IMR-90 (cell line): ENCODE results near the gene PHPT1. TPM values are rescaled to one million over a fixed set of nuclear protein-coding genes. Genes with fewer than 3 reads are reported as not detected.

Source experiments
- ATAC-seq: fragments of 200-7000 bp; cut with Tn5 transposase; 2 replicates; pipeline ENCODE4 v1.9.1; 2020; ENCODE audit warnings: low read depth, mild to moderate bottlenecking, moderate library complexity
- BruUV-seq: library from RNA; stranded (reverse); fragments of 400-500 nt; replicated peaks from 2 replicates; lab custom pipeline; 2021; lab: Mats Ljungman, UMichigan
- CTCF ChIA-PET: fragments of 300-600 bp; formaldehyde crosslinking; extraction: SDS; loops from one replicate; lab custom pipeline; 2021; ENCODE audit warnings: antibody characterized with exemption; lab: Yijun Ruan, JAX
- POLR2A ChIA-PET: fragments of 300-600 bp; sonication (Branson Sonifier 250); formaldehyde crosslinking; loops from one replicate; lab custom pipeline; 2022; ENCODE audit warnings: antibody characterized with exemption; ENCODE audit not compliant: unreplicated experiment; lab: Charles Lee
- DNase-seq: peaks from one replicate; pipeline ENCODE4 v3.0.0; 2013
- H2AFZ ChIP-seq: replicated peaks from 2 replicates; pipeline ENCODE3; 2013; ENCODE audit warnings: low read length, mild to moderate bottlenecking; ENCODE audit not compliant: poor library complexity
- H2AK5ac ChIP-seq: 2 replicates; pipeline ENCODE4 v1.6.1; 2013; ENCODE audit warnings: low read depth, low read length, inconsistent platforms
- H2AK9ac ChIP-seq: replicated peaks from 2 replicates; pipeline ENCODE3; 2013; ENCODE audit warnings: mild to moderate bottlenecking, low read depth, low read length, moderate library complexity; ENCODE audit not compliant: poor library complexity
- H2BK120ac ChIP-seq: 2 replicates; pipeline ENCODE4 v1.6.1; 2013; ENCODE audit warnings: low read depth, low read length, inconsistent platforms
- H2BK15ac ChIP-seq: 3 replicates; pipeline ENCODE4 v1.6.1; 2013; ENCODE audit warnings: low read depth, low read length, inconsistent platforms
- H2BK20ac ChIP-seq: 2 replicates; pipeline ENCODE4 v1.6.1; 2013; ENCODE audit warnings: low read depth, mild to moderate bottlenecking, inconsistent platforms, low read length, moderate library complexity
- H2BK5ac ChIP-seq: 2 replicates; pipeline ENCODE4 v1.6.1; 2013; ENCODE audit warnings: mild to moderate bottlenecking, low read depth, low read length, inconsistent platforms; ENCODE audit not compliant: poor library complexity, severe bottlenecking
- H3K14ac ChIP-seq: replicated peaks from 2 replicates; pipeline ENCODE4 v1.6.1; 2013; ENCODE audit warnings: low read depth, low read length, inconsistent platforms
- H3K18ac ChIP-seq: 2 replicates; pipeline ENCODE4 v1.6.1; 2013; ENCODE audit warnings: low read depth, low read length, control low read depth
- H3K23ac ChIP-seq: 2 replicates; pipeline ENCODE4 v1.6.1; 2013; ENCODE audit warnings: low read depth, low read length, inconsistent platforms
- H3K27ac ChIP-seq: 2 replicates; pipeline ENCODE4 v1.5.1; 2013; ENCODE audit warnings: mild to moderate bottlenecking, control low read depth, low read length; ENCODE audit not compliant: insufficient read depth
- H3K27me3 ChIP-seq: 2 replicates; pipeline ENCODE4 v1.6.1; 2013; ENCODE audit warnings: low read length; ENCODE audit not compliant: control insufficient read depth, insufficient read depth
- H3K36me3 ChIP-seq: 2 replicates; pipeline ENCODE4 v1.6.1; 2013; ENCODE audit warnings: low read length, mixed read lengths; ENCODE audit not compliant: control insufficient read depth, insufficient read depth
- H3K4ac ChIP-seq: 2 replicates; pipeline ENCODE4 v1.6.1; 2013; ENCODE audit warnings: low read depth, low read length, inconsistent platforms
- H3K4me1 ChIP-seq: 2 replicates; pipeline ENCODE4 v1.6.1; 2013; ENCODE audit warnings: low read length, mixed read lengths; ENCODE audit not compliant: control insufficient read depth, insufficient read depth
- H3K4me2 ChIP-seq: 2 replicates; pipeline ENCODE4 v1.6.1; 2013; ENCODE audit warnings: low read depth, mild to moderate bottlenecking, control low read depth, low read length, moderate library complexity
- H3K4me3 ChIP-seq: 2 replicates; pipeline ENCODE4 v1.5.1; 2013; ENCODE audit warnings: low read depth, mild to moderate bottlenecking, control low read depth, low read length, moderate library complexity; ENCODE audit not compliant: insufficient read depth
- H3K56ac ChIP-seq: 2 replicates; pipeline ENCODE4 v1.6.1; 2013; ENCODE audit warnings: low read length, inconsistent platforms; ENCODE audit not compliant: insufficient read depth; ENCODE audit errors: extremely low read depth
- H3K79me1 ChIP-seq, 2 experiments: 2 replicates each; pipeline ENCODE4 v1.6.1; 2013; ENCODE audit warnings: low read length in 2 of 2, inconsistent platforms in 1 of 2, low read depth in 1 of 2
- H3K9ac ChIP-seq: 2 replicates; pipeline ENCODE4 v1.6.1; 2013; ENCODE audit warnings: low read depth, low read length, control low read depth
- H3K9me1 ChIP-seq: 2 replicates; pipeline ENCODE4 v1.6.1; 2013; ENCODE audit warnings: low read length, inconsistent platforms; ENCODE audit not compliant: insufficient read depth
- H3K9me3 ChIP-seq: 2 replicates; pipeline ENCODE4 v1.6.1; 2013; ENCODE audit warnings: low read length; ENCODE audit not compliant: control insufficient read depth, insufficient read depth
- H4K20me1 ChIP-seq: 2 replicates; pipeline ENCODE4 v1.6.1; 2013; ENCODE audit warnings: low read length, inconsistent platforms; ENCODE audit not compliant: insufficient read depth
- H4K5ac ChIP-seq: 2 replicates; pipeline ENCODE4 v1.6.1; 2013; ENCODE audit warnings: mild to moderate bottlenecking, low read depth, low read length, control low read depth
- H4K8ac ChIP-seq, 2 experiments: 2 replicates each; pipeline ENCODE4 v1.6.1; 2013; ENCODE audit warnings: low read depth in 2 of 2, low read length in 2 of 2, control low read depth in 1 of 2, inconsistent platforms in 1 of 2
- H4K91ac ChIP-seq: 2 replicates; pipeline ENCODE4 v1.6.1; 2013; ENCODE audit warnings: low read depth, low read length, inconsistent platforms; ENCODE audit not compliant: insufficient read depth
- BHLHE40 ChIP-seq: fragments of 150-350 bp; IDR thresholded peaks from 2 replicates; pipeline ENCODE4 v1.6.1; 2016; ENCODE audit warnings: mild to moderate bottlenecking, low read depth, low read length
- CHD1 ChIP-seq: IDR thresholded peaks from 2 replicates; pipeline ENCODE4 v1.6.1; 2012; ENCODE audit warnings: low read depth, low read length, improper control_type of control experiment
- FOS ChIP-seq: fragments of 150-350 bp; IDR thresholded peaks from 2 replicates; pipeline ENCODE4 v1.6.1; 2016; ENCODE audit warnings: low read depth, low read length
- MAFK ChIP-seq: IDR thresholded peaks from 2 replicates; pipeline ENCODE4 v1.6.1; 2012; ENCODE audit warnings: low read depth, low read length, improper control_type of control experiment
- POLR2A ChIP-seq: IDR thresholded peaks from 2 replicates; pipeline ENCODE4 v1.6.1; 2012; ENCODE audit warnings: mild to moderate bottlenecking, low read depth, low read length
- RAD21 ChIP-seq: IDR thresholded peaks from 2 replicates; pipeline ENCODE4 v1.6.1; 2012; ENCODE audit warnings: low read length, improper control_type of control experiment
- RCOR1 ChIP-seq: IDR thresholded peaks from 2 replicates; pipeline ENCODE4 v1.6.1; 2012; ENCODE audit warnings: mild to moderate bottlenecking, low read length, improper control_type of control experiment; ENCODE audit not compliant: insufficient replicate concordance
- SMC3 ChIP-seq: fragments of 150-350 bp; IDR thresholded peaks from 2 replicates; pipeline ENCODE4 v1.6.1; 2016; ENCODE audit warnings: low read depth, mild to moderate bottlenecking, antibody characterized with exemption, low read length, moderate library complexity
- WGBS, 2 experiments: methylation state at CpG; one replicate each; pipeline versions ENCODE4 v1.1.5 to v1.1.7; 2013; ENCODE audit warnings: missing lambda C conversion rate in 2 of 2; ENCODE audit not compliant: insufficient read length in 1 of 2; ENCODE audit errors: extremely low coverage in 2 of 2; 5-methylcytosine and 5-hydroxymethylcytosine counted together
- dilution Hi-C: fragments of 300-500 bp; cut with HindIII; formaldehyde crosslinking; loops from one replicate; pipeline ENCODE4 v1.14.3; 2018; ENCODE audit warnings: low sequenced_read_pairs; ENCODE audit not compliant: unreplicated experiment
- in situ Hi-C: fragments of 300-500 bp; cut with MboI; formaldehyde crosslinking; loops from 3 replicates; pipeline ENCODE4 v1.14.3; 2019; ENCODE audit warnings: low sequenced_read_pairs, inconsistent platforms, mixed read lengths
- intact Hi-C: fragments of 100-400 bp; cut with micrococcal nuclease; formaldehyde crosslinking; loops from 2 replicates; pipeline ENCODE4 v1.10.0; 2022
- polyA plus RNA-seq, 3 experiments: library from polyadenylated mRNA; depleted of rRNA; stranded (reverse); fragments of >200 nt; gene quantifications; 2 replicates each; pipeline ENCODE4 v1.2.3, GENCODE V29; 2012; ENCODE audit warnings: low replicate concordance in 1 of 3
- total RNA-seq: library from RNA; depleted of rRNA; stranded (reverse); fragments of >200 nt; gene quantifications from 2 replicates; pipeline ENCODE4 v1.2.3, GENCODE V29; 2012
- TF ChIP-seq, protein P1 (sequence below): fragments of 150-350 bp; IDR thresholded peaks from 2 replicates; pipeline ENCODE4 v1.6.1; 2017; ENCODE audit warnings: mild to moderate bottlenecking, antibody characterized with exemption, low read length, low read depth
- TF ChIP-seq, protein P2 (sequence below): fragments of 150-350 bp; IDR thresholded peaks from 2 replicates; pipeline ENCODE4 v1.6.1; 2016; ENCODE audit warnings: low read depth, mild to moderate bottlenecking, low read length, moderate library complexity, borderline replicate concordance

PHPT1 gene
- total and polyA plus RNA-seq, 2 of the 4 experiments (the other 2 are of a cell fraction) = 79.8 to 214 TPM

DNA sequence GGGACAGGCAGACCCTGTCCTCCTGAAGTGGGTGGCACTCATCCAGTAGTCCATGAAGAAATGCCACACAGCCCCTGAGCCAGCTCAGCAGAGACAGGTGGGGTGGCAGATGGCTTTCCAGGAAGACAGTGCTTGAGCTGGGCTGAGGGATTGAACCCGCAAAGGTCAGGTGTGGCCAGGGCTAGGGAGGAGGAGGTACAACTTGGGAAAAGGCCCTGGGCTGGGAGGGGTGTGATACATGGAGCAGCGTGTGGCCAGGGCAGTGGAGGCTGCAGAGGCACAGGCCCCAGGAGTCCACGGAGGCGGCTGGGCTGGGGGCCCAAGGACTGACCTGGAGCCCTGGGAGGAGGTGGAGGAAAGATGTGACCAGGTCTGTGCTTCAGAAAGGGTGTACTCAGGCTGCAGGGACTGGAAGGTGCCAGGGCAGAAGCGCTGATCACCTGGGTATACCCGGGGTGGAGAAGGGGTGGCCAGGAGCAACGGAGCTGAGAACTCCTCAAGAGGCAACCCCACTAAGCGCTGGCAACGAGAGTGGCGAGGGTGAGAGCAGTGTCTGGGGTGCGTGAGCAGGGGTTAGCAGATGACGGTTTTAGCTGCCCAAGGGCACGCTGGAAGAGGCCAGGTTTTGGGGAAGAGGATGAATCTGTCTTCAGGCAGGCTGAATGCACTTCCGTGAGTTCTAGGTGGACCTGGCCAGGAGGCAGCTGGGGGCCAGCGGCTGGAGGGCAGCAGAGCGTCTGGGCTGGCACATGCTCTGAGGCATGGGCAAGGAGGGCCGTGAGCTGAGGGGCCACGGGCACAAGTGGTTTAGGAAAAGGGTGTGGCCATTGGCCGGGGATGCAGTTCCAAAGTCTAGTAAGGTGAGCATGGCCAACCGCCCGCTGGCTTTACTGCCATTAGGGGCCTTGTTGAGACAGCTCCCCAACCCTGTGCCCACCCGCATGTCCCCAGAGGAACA lies 45.4 kb upstream of the PHPT1 start:
- Histone ChIP-seq H3K4ac (no peak overlapping the region), H3K4me1 (peaks cover 13% of the 10 kb centered on the region), H2AK9ac (no peak overlapping the region), H4K20me1 (peaks cover 6% of the 10 kb centered on the region), H3K23ac (no peak overlapping the region), H2AFZ (no peak overlapping the region), H2BK120ac (no peak overlapping the region), H3K9me1 (no peaks in the 10 kb centered on the region), H2BK20ac (no peak overlapping the region), H4K91ac (no peak overlapping the region), H3K36me3 (peaks cover 2% of the 10 kb centered on the region; the same call in 1 of the 2 replicates), H3K79me1 (peaks cover 9 to 13% of the 10 kb centered on the region in 2 experiments), H4K5ac (no peak overlapping the region), H3K27ac (no peak overlapping the region), H3K18ac (no peak overlapping the region), H2AK5ac (no peak overlapping the region), H4K8ac (no peak overlapping the region), H2BK15ac (no peak overlapping the region), H3K27me3 (peaks cover 29% of the 10 kb centered on the region), H3K9ac (no peak overlapping the region), H3K4me3 (no peak overlapping the region), H3K14ac (no peak overlapping the region), H3K56ac (no peak overlapping the region), H3K4me2 (no peak overlapping the region), H2BK5ac (no peak overlapping the region), H3K9me3 (no peaks in the 10 kb centered on the region)
- POLR2A ChIA-PET = no interaction called here
- DNase-seq (no peak), ATAC-seq (no peak)
- BruUV-seq = no TSS peak
- TF ChIP-seq FOS (no peak), POLR2A (no peak), RAD21 (no peak), CHD1 (no peak), SMC3 (no peak), MAFK (no peak), RCOR1 (no peak), BHLHE40 (no peak)
- TF ChIP-seq, protein P1, sequence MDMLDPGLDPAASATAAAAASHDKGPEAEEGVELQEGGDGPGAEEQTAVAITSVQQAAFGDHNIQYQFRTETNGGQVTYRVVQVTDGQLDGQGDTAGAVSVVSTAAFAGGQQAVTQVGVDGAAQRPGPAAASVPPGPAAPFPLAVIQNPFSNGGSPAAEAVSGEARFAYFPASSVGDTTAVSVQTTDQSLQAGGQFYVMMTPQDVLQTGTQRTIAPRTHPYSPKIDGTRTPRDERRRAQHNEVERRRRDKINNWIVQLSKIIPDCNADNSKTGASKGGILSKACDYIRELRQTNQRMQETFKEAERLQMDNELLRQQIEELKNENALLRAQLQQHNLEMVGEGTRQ = no peak
- TF ChIP-seq, protein P2, sequence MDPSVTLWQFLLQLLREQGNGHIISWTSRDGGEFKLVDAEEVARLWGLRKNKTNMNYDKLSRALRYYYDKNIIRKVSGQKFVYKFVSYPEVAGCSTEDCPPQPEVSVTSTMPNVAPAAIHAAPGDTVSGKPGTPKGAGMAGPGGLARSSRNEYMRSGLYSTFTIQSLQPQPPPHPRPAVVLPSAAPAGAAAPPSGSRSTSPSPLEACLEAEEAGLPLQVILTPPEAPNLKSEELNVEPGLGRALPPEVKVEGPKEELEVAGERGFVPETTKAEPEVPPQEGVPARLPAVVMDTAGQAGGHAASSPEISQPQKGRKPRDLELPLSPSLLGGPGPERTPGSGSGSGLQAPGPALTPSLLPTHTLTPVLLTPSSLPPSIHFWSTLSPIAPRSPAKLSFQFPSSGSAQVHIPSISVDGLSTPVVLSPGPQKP = no peak
- in situ Hi-C loops = no loop called here
- CTCF ChIA-PET = no interaction called here
- dilution Hi-C loops = no loop called here
- WGBS, 2 experiments = 97% methylated on average over 10 of the region's 22 CpGs; no CpG with 5 or more reads in 1 of the 2 experiments
- intact Hi-C loops = no loop called here
